Measurements from ENCODE around the gene TCF4. TPM values are rescaled to one million over a fixed set of nuclear protein-coding genes. Genes with fewer than 3 reads are reported as not detected.

The TCF4 gene
- total and polyA plus RNA-seq, 2 of the 13 experiments (the other 11 are each of a cell fraction or from before 2014, with no cell fraction given), result not detected

GRCh38 chr18:55509631-55510324 lies 78.2 kb downstream of the TCF4 start:
- Histone ChIP-seq H3K4me3 (replicated peaks in 1 of 3; ENCODE audit: insufficient read depth in 1 of 3, low read depth in 2 of 3, low read length in 3 of 3) (no peak overlapping the region), H3K36me3 (replicated peaks in 1 of 2; ENCODE audit: control insufficient read depth in 1 of 2, insufficient read depth in 2 of 2, low read length in 2 of 2) (no peaks in the 10 kb centered on the region), H3K4me2 (ENCODE audit: low read depth, low read length) (no peak overlapping the region), H3K79me2 (ENCODE audit: insufficient read depth, low read length) (no peaks in the 10 kb centered on the region), H4K20me1 (ENCODE audit: insufficient read depth, low read length) (no peaks in the 10 kb centered on the region), H3K4me1 (ENCODE audit: insufficient read depth, low read length) (no peaks in the 10 kb centered on the region), H3K9ac (ENCODE audit: insufficient read depth, low read depth, low read length) (no peak overlapping the region), H3K27ac (ENCODE audit: extremely low read length, insufficient read depth, low read length) (no peak overlapping the region), H3K27me3 (ENCODE audit: control insufficient read depth in 1 of 2, insufficient read depth in 2 of 2, low read length in 2 of 2) (no peaks in the 10 kb centered on the region), H3K9me3 (ENCODE audit: low read length) (no peaks in the 10 kb centered on the region), H2AFZ (ENCODE audit: low read length) (no peak overlapping the region)
- intact Hi-C loops (cut with micrococcal nuclease; ENCODE audit: unreplicated experiment) (loop anchor here (5.0 kb wide), 1 partner anchor 1263 kb away; no protein-coding TSS in a partner anchor), in situ Hi-C loops (cut with HindIII; ENCODE audit: extremely low pct_ligation_motif_present, low pct_unique_long_range_greater_than_20kb) (no loop called here)
- DNase-seq (ENCODE audit: low spot score), result no peak
- no TSS peak for BruUV-seq (replicated peaks)
- CTCF ChIA-PET (ENCODE audit: low intra/inter-chr PET ratio, low total read pairs), result no interaction called here
- no peak for ATAC-seq
- WGBS (ENCODE audit: low lambda C conversion rate), result 28% methylated on average over 4 of the region's 4 CpGs
- no peak for FAIRE-seq
- POLR2A ChIA-PET, result no interaction called here
- no peak for TF ChIP-seq ZNF577 (CRISPR knock-in tag; IDR thresholded peaks at IDR 0.05; ENCODE audit: borderline replicate concordance, low read depth)
- no peak for TF ChIP-seq ZBTB7B (CRISPR knock-in tag; IDR thresholded peaks at IDR 0.05)
- no peak for TF ChIP-seq ZNF230 (CRISPR knock-in tag; IDR thresholded peaks at IDR 0.05)
- no peak for TF ChIP-seq KDM4B (CRISPR knock-in tag; IDR thresholded peaks at IDR 0.05)
- no peak for TF ChIP-seq HDAC2 (CRISPR knock-in tag; IDR thresholded peaks at IDR 0.05)
- TF ChIP-seq ARID4A (CRISPR knock-in tag; IDR thresholded peaks at IDR 0.05; ENCODE audit: borderline replicate concordance), result no peak
- no peak for TF ChIP-seq ZNF746 (CRISPR knock-in tag; IDR thresholded peaks at IDR 0.05)
- TF ChIP-seq ARID2 (CRISPR knock-in tag; IDR thresholded peaks at IDR 0.05; ENCODE audit: borderline replicate concordance), result no peak
- no peak for TF ChIP-seq ZSCAN5A (CRISPR knock-in tag; IDR thresholded peaks at IDR 0.05; ENCODE audit: borderline replicate concordance)
- TF ChIP-seq ZNF710 (CRISPR knock-in tag; IDR thresholded peaks at IDR 0.05; ENCODE audit: borderline replicate concordance), result no peak
- no peak for TF ChIP-seq JDP2 (CRISPR knock-in tag; IDR thresholded peaks at IDR 0.05; ENCODE audit: borderline replicate concordance)
- no peak for TF ChIP-seq GATAD1 (CRISPR knock-in tag; IDR thresholded peaks at IDR 0.05)
- TF ChIP-seq ZBTB10 (CRISPR knock-in tag; IDR thresholded peaks at IDR 0.05; ENCODE audit: borderline replicate concordance), result no peak
- TF ChIP-seq PAX8 (CRISPR knock-in tag; IDR thresholded peaks at IDR 0.05; ENCODE audit: borderline replicate concordance), result no peak

All from HepG2 (cell line).